MM.1S (cell line): ENCODE data around the gene METTL16.

ENCODE experiments used
- CTCF ChIP-seq: fragments of 300-600 bp; sonication (generic); IDR thresholded peaks from 2 replicates; pipeline ENCODE4 v1.5.1; 2016; ENCODE audit warnings: antibody characterized with exemption, low read length, mixed read lengths
- EZH2phosphoT487 ChIP-seq: fragments of 300-600 bp; sonication (generic); IDR thresholded peaks from 2 replicates; pipeline ENCODE4 v1.6.1; 2018; ENCODE audit warnings: antibody characterized with exemption, low read length

GRCh38 chr17:2405247-2405926 lies 106.3 kb downstream of the METTL16 start:
- TF ChIP-seq CTCF, result no peak
- TF ChIP-seq EZH2phosphoT487, result no peak
